Mesothelial cell of epicardium (in vitro differentiated cells): ENCODE data around the gene LDB2. TPM values are rescaled to one million over a fixed set of nuclear protein-coding genes. Genes with fewer than 3 reads are reported as not detected.

Source experiments
- DNase-seq, 2 experiments: peaks; one replicate each; pipeline ENCODE4 v3.0.0; 2021; ENCODE audit warnings: low spot score in 2 of 2; ENCODE audit not compliant: unreplicated experiment in 2 of 2
- H3K27ac Mint-ChIP-seq: 2 replicates; pipeline ENCODE4 v1.8.0; 2021; ENCODE audit warnings: mixed read lengths
- H3K27me3 Mint-ChIP-seq: 2 replicates; pipeline ENCODE4 v1.8.0; 2021; ENCODE audit warnings: low read depth, mixed read lengths
- H3K36me3 Mint-ChIP-seq: 2 replicates; pipeline ENCODE4 v1.8.0; 2021; ENCODE audit warnings: mixed read lengths
- H3K4me1 Mint-ChIP-seq: 2 replicates; pipeline ENCODE4 v1.8.0; 2021; ENCODE audit warnings: mixed read lengths
- H3K4me3 Mint-ChIP-seq: 2 replicates; pipeline ENCODE4 v1.8.0; 2021; ENCODE audit warnings: mild to moderate bottlenecking, moderate library complexity, mixed read lengths
- H3K9me3 Mint-ChIP-seq: 2 replicates; pipeline ENCODE4 v1.8.0; 2021; ENCODE audit warnings: mixed read lengths
- total RNA-seq: library from RNA; stranded (reverse); gene quantifications from 3 replicates; pipeline ENCODE4 v1.2.1, GENCODE V29; 2021
- TF ChIP-seq, protein P1 (sequence below): fragments of 200-600 bp; sonication (generic); IDR thresholded peaks from one replicate; pipeline ENCODE4 v1.5.0; 2021; ENCODE audit warnings: antibody characterized with exemption; ENCODE audit not compliant: unreplicated experiment

LDB2 gene
- total RNA-seq, 1 donor from 2014 or later: 7.6 TPM

DNA sequence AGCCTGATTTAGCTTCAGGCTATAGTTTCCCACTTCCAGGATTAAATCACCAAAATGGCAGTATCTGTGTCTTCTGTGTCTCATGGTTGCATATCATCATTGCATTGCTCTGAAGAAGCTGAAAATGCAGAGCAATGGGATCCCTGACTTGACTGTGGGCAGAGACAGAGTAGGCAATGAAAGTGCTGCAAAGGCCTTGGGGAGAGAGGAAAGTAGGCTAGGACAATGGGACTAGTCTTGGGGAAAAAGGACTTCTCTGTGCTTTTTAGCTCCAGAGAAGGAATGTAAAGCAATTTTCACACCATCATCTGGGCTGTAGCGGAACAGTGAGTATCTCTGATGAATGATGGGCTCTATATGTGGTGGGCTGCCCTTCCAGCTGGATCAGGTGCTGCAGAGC lies 202.5 kb downstream of the LDB2 start:
- no peak overlapping the region for H3K27ac Mint-ChIP-seq
- H3K4me1 Mint-ChIP-seq: peaks cover 29% of the 10 kb centered on the region
- H3K36me3 Mint-ChIP-seq: no peaks in the 10 kb centered on the region
- H3K9me3 Mint-ChIP-seq: no peaks in the 10 kb centered on the region
- TF ChIP-seq, protein P1, sequence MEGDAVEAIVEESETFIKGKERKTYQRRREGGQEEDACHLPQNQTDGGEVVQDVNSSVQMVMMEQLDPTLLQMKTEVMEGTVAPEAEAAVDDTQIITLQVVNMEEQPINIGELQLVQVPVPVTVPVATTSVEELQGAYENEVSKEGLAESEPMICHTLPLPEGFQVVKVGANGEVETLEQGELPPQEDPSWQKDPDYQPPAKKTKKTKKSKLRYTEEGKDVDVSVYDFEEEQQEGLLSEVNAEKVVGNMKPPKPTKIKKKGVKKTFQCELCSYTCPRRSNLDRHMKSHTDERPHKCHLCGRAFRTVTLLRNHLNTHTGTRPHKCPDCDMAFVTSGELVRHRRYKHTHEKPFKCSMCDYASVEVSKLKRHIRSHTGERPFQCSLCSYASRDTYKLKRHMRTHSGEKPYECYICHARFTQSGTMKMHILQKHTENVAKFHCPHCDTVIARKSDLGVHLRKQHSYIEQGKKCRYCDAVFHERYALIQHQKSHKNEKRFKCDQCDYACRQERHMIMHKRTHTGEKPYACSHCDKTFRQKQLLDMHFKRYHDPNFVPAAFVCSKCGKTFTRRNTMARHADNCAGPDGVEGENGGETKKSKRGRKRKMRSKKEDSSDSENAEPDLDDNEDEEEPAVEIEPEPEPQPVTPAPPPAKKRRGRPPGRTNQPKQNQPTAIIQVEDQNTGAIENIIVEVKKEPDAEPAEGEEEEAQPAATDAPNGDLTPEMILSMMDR: no peak
- H3K27me3 Mint-ChIP-seq: no peaks in the 10 kb centered on the region
- H3K4me3 Mint-ChIP-seq: no peak overlapping the region
- DNase-seq: no peak

DNA sequence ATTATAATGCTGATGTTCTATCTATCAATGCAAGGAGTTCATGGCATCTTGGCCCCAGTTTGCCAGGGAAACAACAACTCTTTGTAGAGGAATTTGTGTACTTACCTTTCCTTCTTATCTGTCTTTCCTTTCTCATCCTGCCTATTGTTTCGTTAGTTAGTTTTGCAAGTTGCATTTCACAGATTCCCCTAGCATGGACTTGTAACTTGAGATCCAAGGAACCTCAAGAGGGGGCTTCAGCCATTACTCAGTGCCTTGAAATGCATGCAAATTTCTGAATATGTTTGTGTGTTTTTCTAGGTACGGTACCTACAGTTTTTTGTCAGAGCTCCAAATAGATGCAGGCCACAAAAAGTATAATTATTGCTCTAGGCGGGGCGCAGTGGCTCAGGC lies 203.6 kb downstream of the LDB2 start:
- TF ChIP-seq, protein P1: no peak
- DNase-seq: no peak
- no peaks in the 10 kb centered on the region for H3K27me3 Mint-ChIP-seq
- H3K9me3 Mint-ChIP-seq: no peaks in the 10 kb centered on the region
- peaks cover 29% of the 10 kb centered on the region for H3K4me1 Mint-ChIP-seq
- no peak overlapping the region for H3K27ac Mint-ChIP-seq
- H3K36me3 Mint-ChIP-seq: no peaks in the 10 kb centered on the region
- no peak overlapping the region for H3K4me3 Mint-ChIP-seq

DNA sequence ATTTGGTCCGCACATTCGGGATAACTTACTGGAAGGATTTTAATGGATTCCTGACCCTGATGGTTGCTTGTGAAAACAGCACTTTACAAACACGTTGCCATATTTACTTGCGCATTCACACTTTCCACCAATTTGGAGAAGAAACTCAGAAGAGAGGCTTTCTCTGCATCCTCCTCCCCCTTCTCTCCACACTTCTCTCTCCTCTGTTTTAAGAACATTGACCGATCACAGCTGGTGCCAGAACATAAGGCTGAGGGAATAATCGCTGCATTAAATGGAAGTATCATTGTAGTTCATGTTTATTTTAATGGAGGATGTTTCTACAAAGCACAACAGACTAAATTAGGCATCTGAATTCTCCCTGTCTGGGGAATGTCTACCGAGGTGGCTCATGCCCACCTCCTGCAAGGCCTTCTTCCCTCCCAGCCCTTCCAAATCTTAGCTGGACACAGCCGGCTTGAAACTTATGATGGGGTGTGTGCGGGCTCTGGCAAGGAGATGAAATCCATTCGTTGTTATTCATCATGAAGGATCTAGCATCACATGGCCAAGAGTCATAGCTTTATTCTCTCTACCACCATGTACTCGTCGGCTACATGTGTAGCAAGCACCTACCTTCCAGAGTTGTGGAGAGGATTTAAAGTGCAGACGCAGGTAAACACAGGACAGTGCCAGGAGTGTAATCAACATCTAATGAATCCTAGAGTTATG lies 204.1 kb downstream of the LDB2 start:
- DNase-seq: no peak
- H3K27me3 Mint-ChIP-seq: no peaks in the 10 kb centered on the region
- TF ChIP-seq, protein P1: no peak
- peaks cover 4% of the 10 kb centered on the region for H3K9me3 Mint-ChIP-seq
- no peak overlapping the region for H3K4me3 Mint-ChIP-seq
- H3K36me3 Mint-ChIP-seq: no peaks in the 10 kb centered on the region
- H3K4me1 Mint-ChIP-seq: peaks cover 29% of the 10 kb centered on the region
- H3K27ac Mint-ChIP-seq: no peak overlapping the region

DNA sequence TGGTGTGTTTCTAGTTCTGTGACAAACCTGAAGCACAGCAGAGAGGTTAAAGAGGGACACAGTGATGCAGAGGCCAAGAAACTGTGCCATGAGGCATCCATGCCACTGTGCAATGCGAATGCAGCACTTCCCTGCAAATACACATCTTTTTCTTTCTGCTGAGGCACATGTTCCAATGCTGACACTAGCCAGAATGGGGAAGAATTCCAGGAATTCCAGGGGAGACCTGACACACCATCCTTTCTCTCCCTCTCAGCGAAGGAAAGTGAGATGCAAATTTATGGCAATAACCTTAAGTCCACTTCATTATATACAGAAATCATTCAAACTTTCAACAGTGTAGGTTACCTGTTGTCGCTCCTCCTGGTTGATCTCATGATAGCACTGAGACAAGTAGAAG lies 204.8 kb downstream of the LDB2 start:
- TF ChIP-seq, protein P1: no peak
- DNase-seq: no peak
- H3K36me3 Mint-ChIP-seq: no peaks in the 10 kb centered on the region
- H3K27ac Mint-ChIP-seq: no peak overlapping the region
- no peak overlapping the region for H3K4me3 Mint-ChIP-seq
- peaks cover 29% of the 10 kb centered on the region for H3K4me1 Mint-ChIP-seq
- peaks cover 10% of the 10 kb centered on the region for H3K9me3 Mint-ChIP-seq
- no peaks in the 10 kb centered on the region for H3K27me3 Mint-ChIP-seq

DNA sequence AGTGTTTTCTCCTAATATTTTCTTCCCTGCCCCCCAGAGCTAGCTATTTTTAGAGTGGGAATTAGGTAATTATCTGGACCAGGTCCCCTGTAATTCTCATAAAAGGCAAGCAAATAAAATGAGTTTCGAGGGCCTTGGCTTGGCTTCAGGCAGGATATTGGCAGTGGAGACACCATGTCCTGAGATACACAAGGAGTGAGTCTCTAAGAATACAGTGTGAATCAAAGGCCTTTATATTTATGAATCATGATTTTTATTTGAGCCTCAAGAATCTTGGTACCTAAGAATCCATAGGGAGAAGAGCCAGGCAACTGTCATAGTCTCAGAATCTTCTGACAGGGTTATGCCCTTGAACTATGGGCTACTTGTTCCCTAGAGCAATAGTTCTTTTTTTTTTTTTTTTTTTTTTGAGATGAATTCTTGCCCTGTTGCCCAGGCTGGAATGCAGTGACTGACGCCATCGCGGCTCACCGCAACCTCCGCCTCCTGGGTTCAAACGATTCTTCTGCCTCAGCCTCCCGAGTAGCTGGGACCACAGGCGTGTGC lies 205.4 kb downstream of the LDB2 start:
- Mint-ChIP-seq H3K36me3 (no peaks in the 10 kb centered on the region), H3K9me3 (peaks cover 10% of the 10 kb centered on the region), H3K4me1 (peaks cover 29% of the 10 kb centered on the region), H3K27ac (no peak overlapping the region), H3K4me3 (no peak overlapping the region), H3K27me3 (no peaks in the 10 kb centered on the region)
- TF ChIP-seq, protein P1: no peak
- DNase-seq: no peak
